ENCODE data around the gene KRTAP24-1.

GRCh38 chr21:30315701-30316100, 33.0 kb upstream of the KRTAP24-1 start:
- TF ChIP-seq EZH2 (IDR thresholded peaks at IDR 0.05; ENCODE audit: insufficient read depth, poor library complexity, severe bottlenecking) (no peak), EZH2phosphoT487 (IDR thresholded peaks at IDR 0.05; ENCODE audit: insufficient read depth, low read depth) (no peak)
